Fibroblast of upper back skin (primary cell): Measurements from ENCODE around the gene CNIH3.
A peak's percentile ranks its signal among the peaks of the same experiment; 100 is the strongest.

Experiments used
- DNase-seq: peaks from one replicate; pipeline ENCODE4 v3.0.0-alpha.2; 2013

Gene CNIH3

GRCh38 chr1:224782281-224783000 lies 166.3 kb downstream of the CNIH3 start:
- no peak for DNase-seq

GRCh38 chr1:224783006-224783651 lies 167.0 kb downstream of the CNIH3 start:
- DNase-seq = no peak

GRCh38 chr1:224784265-224785039 lies 168.3 kb downstream of the CNIH3 start:
- DNase-seq = peak; percentile 84

DNA sequence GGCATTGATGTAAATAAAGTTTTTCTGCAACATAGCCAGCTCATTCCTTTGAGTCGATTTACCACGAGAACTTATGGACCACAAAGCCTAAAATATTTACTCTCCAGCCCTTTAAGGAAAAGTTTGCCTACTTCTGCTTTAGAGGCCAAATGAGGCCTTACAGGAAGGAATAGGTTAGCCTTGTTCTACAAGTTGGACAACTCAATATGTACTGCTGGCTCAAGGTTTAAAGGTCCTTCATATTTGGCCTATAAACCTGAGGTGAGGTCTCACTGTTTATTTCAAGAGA lies 168.9 kb downstream of the CNIH3 start:
- peak; percentile 66 for DNase-seq

GRCh38 chr1:224785622-224786021 lies 169.5 kb downstream of the CNIH3 start:
- DNase-seq = no peak

DNA sequence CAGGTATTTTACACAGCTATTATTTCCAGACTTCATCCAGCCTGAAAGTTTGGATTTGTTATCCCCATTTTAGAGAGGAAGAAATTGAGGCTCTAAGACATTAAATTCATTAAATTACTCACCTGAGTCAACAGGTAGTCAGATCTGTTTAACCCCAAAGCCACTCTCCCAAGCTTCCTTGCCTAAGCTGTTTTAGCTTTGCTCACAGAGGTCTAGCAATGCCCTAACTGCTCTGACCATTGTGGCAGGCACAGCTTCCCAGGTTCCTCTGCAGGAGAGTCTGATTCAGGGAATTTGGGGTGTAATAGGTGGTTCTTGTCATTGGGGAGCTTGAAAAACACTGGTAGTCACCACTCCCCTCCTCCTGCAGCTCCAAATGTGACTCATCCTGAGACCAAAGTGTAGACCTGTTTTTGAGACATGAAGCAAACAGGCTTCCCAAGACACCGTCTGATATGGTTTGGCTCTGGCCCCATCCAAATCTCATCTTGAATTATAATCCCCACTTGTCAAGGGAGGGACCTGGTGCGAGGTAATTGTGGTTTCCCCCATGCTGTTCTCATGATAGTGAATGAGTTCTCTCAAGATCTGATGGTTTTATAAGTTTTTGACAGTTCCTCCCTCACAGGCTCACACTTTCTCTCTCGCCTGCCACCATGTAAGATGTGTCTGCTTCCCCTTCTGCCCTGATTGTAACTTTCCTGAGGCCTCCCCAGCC lies 170.6 kb downstream of the CNIH3 start:
- DNase-seq = peak; percentile 88

- DNase-seq = no peak
Observed at GRCh38 chr1:224789311-224789710, 173.2 kb downstream of the CNIH3 start.
